BLaER1 treated with 17β-estradiol and CSF1 and Interleukin-3, amounts not matched to agents 10 nM and 100 nM (cell line): ENCODE measurements around the gene EMB.
"Not testable (repeated sequence)": the region's sequence is repeated elsewhere in the genome, so short reads cannot be mapped to it uniquely, and the experiment has no call there.

ENCODE experiments used
- H3K27ac ChIP-seq, 11 experiments: shearing (Covaris generic); formaldehyde crosslinking; 2 replicates each; pipeline ENCODE4 v1.8.1; 2022
- H3K27me3 ChIP-seq, 11 experiments: shearing (Covaris generic); formaldehyde crosslinking; 2 replicates each; pipeline ENCODE4 v1.8.1; 2022
- H3K36me3 ChIP-seq, 11 experiments: shearing (Covaris generic); formaldehyde crosslinking; 2 replicates each; pipeline ENCODE4 v1.8.1; 2022
- H3K4me1 ChIP-seq, 10 experiments: shearing (Covaris generic); formaldehyde crosslinking; 2 replicates each; pipeline ENCODE4 v1.8.1; 2022
- H3K4me2 ChIP-seq, 11 experiments: shearing (Covaris generic); formaldehyde crosslinking; 2 replicates each; pipeline ENCODE4 v1.8.1; 2022
- H3K4me3 ChIP-seq, 10 experiments: shearing (Covaris generic); formaldehyde crosslinking; 2 replicates each; pipeline ENCODE4 v1.8.1; 2022
- H3K9ac ChIP-seq, 11 experiments: shearing (Covaris generic); formaldehyde crosslinking; 2 replicates each; pipeline ENCODE4 v1.8.1; 2022
- H3K9me3 ChIP-seq, 11 experiments: shearing (Covaris generic); formaldehyde crosslinking; replicated peaks in 1 of 11; 2 replicates each; pipeline ENCODE4 v1.8.1; 2022
- H4K20me1 ChIP-seq, 11 experiments: shearing (Covaris generic); formaldehyde crosslinking; 2 replicates each; pipeline ENCODE4 v1.8.1; 2022
- Cebpa-rat ChIP-seq, 11 experiments: shearing (Covaris generic); IDR thresholded peaks; 2 replicates each; pipeline ENCODE4 v1.8.1; 2022

Gene EMB

DNA sequence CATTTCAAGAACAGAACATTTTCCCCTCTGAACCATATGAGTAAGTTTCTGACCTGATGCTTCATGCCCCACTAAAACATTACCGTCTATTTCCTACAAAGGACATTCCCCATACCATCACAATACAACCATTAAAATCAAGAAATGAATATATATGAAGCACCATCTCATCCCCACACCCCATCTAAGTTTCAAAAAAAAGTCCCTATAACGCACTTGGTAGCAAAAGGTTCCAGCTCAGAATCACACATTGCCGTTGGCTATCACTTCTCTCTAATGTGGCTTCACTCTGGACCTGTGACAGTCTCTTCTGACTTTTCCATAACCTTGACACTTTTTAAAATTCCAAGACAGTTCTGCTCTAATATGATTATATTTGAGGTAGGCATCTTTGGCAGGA is 5.9 kb downstream of the EMB start:
- TF ChIP-seq Cebpa-rat (IDR thresholded peaks at IDR 0.05) = no peak
- Histone ChIP-seq H3K4me1 (peaks cover 36 to 88% (median 70%) of the 10 kb centered on the region in 10 experiments), H3K9ac (no peak overlapping the region), H3K4me2 (peak overlapping the region in 8 of 11 experiments; percentile 5 to 88 (median 35); a peak in 12 of 22 replicates), H3K27me3 (no peaks in the 10 kb centered on the region), H3K27ac (peak overlapping the region in 3 of 11 experiments; percentile 7 to 29 (median 25); a peak in 1 of 22 replicates), H3K4me3 (no peak overlapping the region), H3K9me3 (peaks cover 0 to 6% (median 0%) of the 10 kb centered on the region in 11 experiments; a peak in 1 of 22 replicates), H3K36me3 (peaks cover 0 to 26% (median 10%) of the 10 kb centered on the region in 11 experiments; a peak in 15 of 22 replicates), H4K20me1 (peaks cover 0 to 49% (median 0%) of the 10 kb centered on the region in 11 experiments; a peak in 6 of 22 replicates)

DNA sequence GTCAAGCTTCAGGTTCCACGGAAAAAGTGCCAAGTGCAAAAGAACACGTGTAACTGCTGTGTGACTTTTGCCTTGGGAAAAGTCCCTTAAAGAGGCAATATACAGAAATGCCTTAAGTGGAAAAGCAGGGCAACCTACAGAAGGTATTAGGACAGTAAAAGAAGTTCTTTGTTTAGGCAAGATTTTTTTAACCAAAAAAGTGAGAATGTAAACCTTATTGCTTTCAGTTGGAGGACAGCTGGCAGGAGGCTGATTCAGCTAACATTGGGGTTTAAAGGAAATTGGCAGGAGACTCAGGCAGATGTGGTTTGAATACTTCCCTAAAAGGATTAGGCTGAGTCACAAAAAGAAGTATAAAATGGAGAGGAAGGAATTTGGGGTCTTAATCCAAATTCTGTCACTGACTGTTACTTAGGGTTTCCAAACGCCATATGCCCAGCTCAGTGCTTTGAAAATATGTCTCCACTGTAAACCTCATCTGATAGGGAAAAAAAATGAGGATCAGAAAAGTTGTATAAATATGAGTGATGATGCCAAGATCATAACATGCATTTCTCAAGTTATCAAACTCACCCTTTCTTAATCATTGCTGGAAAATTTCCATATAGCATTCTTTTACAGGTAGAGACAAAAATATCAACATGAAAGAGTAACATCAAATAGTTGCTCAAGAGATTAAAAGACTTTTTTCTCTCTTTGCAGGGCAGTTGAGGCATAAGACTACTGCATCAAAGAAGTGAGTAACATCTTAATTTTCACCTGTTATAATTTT is 9.8 kb downstream of the EMB start:
- not testable (repeated sequence) for H3K27me3 ChIP-seq, H3K9me3 ChIP-seq
- Histone ChIP-seq H3K4me2 (peak overlapping the region; percentile 70 to 91 (median 87)), H3K4me1 (peaks cover 43 to 77% (median 63%) of the 10 kb centered on the region in 10 experiments), H3K9ac (peak overlapping the region in 10 of 11 experiments; percentile 37 to 71 (median 59); a peak in 18 of 22 replicates), H3K36me3 (peaks cover 0 to 43% (median 23%) of the 10 kb centered on the region in 11 experiments; a peak in 21 of 22 replicates), H3K4me3 (peak overlapping the region in 6 of 10 experiments; percentile 23 to 54 (median 43); a peak in 12 of 20 replicates), H4K20me1 (peaks cover 0 to 32% (median 0%) of the 10 kb centered on the region in 11 experiments; a peak in 6 of 22 replicates), H3K27ac (peak overlapping the region in 10 of 11 experiments; percentile 54 to 85 (median 76); a peak in 20 of 22 replicates)

DNA sequence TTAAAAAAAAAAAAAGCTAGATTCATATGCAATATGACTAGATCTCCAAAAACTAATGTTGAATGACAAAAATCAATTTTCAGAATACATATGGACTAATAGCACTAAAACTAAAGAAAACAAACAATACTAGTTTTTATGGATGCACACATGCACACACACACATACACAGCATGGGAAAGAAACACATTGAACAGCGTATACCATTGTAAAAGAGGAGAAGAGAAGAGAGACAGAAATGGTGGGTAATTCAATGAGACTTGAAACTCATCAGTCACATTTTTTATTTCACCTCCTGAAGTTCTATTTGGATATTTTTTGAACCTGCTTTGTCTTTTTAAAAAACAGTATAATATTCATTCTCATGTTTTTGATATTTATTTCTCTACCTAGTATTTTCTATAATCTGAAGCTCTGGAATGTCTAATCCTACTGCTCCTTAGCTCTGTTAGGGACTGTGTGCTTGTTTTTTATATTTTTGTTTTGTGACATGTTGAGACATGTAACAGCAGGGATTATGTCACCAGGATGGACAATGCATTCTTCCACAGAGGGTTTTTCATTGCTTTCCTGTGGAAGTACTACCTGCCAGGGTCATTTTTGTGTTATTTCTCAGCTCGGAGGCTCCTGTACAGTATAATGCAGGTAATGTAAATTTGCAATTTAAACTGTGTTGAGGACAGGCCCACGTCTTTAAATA is 17.8 kb downstream of the EMB start:
- Histone ChIP-seq H3K36me3 (peaks cover 0 to 94% (median 71%) of the 10 kb centered on the region in 11 experiments; a peak in 21 of 22 replicates), H3K9me3 (peaks cover 5 to 39% (median 20%) of the 10 kb centered on the region in 11 experiments; a peak in 17 of 22 replicates), H4K20me1 (peaks cover 0 to 29% (median 0%) of the 10 kb centered on the region in 11 experiments; a peak in 6 of 22 replicates), H3K4me1 (peaks cover 0 to 14% (median under 1%) of the 10 kb centered on the region in 10 experiments; a peak in 6 of 20 replicates)
- H3K27ac ChIP-seq, H3K4me3 ChIP-seq, H3K27me3 ChIP-seq, H3K4me2 ChIP-seq, H3K9ac ChIP-seq: not testable (repeated sequence)

DNA sequence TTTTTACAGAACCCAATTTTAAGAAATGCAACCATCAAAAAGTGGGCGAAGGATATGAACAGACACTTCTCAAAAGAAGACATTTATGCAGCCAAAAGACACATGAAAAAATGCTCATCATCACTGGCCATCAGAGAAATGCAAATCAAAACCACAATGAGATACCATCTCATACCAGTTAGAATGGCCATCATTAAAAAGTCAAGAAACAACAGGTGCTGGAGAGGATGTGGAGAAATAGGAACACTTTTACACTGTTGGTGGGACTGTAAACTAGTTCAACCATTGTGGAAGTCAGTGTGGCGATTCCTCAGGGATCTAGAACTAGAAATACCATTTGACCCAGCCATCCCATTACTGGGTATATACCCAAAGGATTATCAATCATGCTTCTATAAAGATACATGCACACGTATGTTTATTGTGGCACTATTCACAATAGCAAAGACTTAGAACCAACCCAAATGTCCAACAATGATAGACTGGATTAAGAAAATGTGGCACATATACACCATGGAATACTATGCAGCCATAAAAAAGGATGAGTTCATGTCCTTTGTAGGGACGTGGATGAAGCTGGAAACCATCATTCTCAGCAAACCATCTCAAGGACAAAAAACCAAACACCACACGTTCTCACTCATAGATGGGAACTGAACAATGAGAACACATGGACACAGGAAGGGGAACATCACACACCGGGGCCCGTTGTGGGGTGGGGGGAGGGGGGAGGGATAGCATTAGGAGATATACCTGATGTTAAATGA is 19.7 kb downstream of the EMB start:
- Histone ChIP-seq H4K20me1 (peaks cover 0 to 39% (median 6%) of the 10 kb centered on the region in 11 experiments; a peak in 9 of 22 replicates), H3K9me3 (peaks cover 5 to 31% (median 20%) of the 10 kb centered on the region in 11 experiments; a peak in 15 of 22 replicates), H3K4me1 (peaks cover 6 to 17% (median 7%) of the 10 kb centered on the region in 10 experiments; a peak in 16 of 20 replicates), H3K36me3 (peaks cover 0 to 79% (median 60%) of the 10 kb centered on the region in 11 experiments; a peak in 19 of 22 replicates)
- not testable (repeated sequence) for H3K9ac ChIP-seq, H3K4me2 ChIP-seq, H3K27ac ChIP-seq, H3K4me3 ChIP-seq, H3K27me3 ChIP-seq

DNA sequence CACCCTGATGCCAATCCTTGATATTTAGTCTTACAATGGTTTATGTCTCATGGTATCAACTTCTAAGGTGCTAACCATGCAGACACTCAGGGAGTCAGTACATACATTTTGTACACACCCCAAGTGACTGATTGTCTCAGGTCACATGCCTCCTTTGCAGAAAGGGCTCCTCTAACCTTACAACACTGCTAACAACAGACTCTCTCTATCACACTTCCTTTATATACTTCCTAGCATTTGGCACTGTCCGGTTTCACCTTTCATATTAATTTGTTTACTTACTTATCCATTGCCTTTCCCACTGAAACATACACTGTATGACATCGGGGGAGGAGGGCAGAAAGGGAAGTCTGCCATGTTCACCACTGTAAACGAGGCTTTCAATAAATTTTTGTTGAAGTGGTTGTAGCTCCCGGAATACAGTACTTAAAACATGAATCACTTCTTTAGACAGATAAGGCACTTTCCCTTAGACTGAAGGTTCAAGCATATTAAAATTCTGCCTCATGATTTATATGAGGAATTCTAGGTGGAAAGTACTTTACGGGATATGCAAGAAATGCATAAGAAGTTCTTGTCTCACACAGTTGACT is 20.6 kb downstream of the EMB start:
- Histone ChIP-seq H3K4me3 (no peak overlapping the region), H3K27ac (no peak overlapping the region), H3K9ac (no peak overlapping the region), H3K36me3 (peaks cover 0 to 76% (median 51%) of the 10 kb centered on the region in 11 experiments; a peak in 19 of 22 replicates), H3K4me2 (no peak overlapping the region), H3K9me3 (peaks cover 5 to 31% (median 20%) of the 10 kb centered on the region in 11 experiments; a peak in 15 of 22 replicates), H3K27me3 (no peaks in the 10 kb centered on the region), H3K4me1 (peaks cover 11 to 27% (median 17%) of the 10 kb centered on the region in 10 experiments; a peak in 18 of 20 replicates), H4K20me1 (peaks cover 0 to 49% (median 15%) of the 10 kb centered on the region in 11 experiments; a peak in 9 of 22 replicates)
- no peak for TF ChIP-seq Cebpa-rat (IDR thresholded peaks at IDR 0.05)

DNA sequence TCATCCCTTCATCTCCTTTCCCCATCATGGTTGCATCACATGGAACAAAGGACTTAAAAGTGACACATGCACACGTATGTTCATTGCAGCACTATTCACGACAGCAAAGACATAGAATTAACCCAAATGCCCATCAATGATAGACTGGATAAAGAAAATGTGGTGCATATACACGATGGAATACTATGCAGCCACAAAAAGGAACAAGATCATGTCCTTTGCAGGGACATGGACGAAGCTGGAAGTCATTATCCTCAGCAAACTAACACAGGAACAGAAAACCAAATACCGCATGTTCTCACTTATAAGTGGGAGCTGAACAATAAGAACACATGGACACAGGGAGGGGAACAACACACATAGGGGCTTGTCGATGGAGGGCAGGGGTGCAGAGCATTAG is 21.4 kb downstream of the EMB start:
- Histone ChIP-seq H3K4me1 (peaks cover 11 to 27% (median 18%) of the 10 kb centered on the region in 10 experiments; a peak in 18 of 20 replicates), H4K20me1 (peaks cover 0 to 56% (median 23%) of the 10 kb centered on the region in 11 experiments; a peak in 9 of 22 replicates), H3K9me3 (peaks cover 5 to 31% (median 20%) of the 10 kb centered on the region in 11 experiments; a peak in 15 of 22 replicates), H3K36me3 (peaks cover 0 to 76% (median 50%) of the 10 kb centered on the region in 11 experiments; a peak in 19 of 22 replicates)
- H3K27ac ChIP-seq, H3K4me2 ChIP-seq, H3K9ac ChIP-seq, H3K27me3 ChIP-seq, H3K4me3 ChIP-seq: not testable (repeated sequence)

DNA sequence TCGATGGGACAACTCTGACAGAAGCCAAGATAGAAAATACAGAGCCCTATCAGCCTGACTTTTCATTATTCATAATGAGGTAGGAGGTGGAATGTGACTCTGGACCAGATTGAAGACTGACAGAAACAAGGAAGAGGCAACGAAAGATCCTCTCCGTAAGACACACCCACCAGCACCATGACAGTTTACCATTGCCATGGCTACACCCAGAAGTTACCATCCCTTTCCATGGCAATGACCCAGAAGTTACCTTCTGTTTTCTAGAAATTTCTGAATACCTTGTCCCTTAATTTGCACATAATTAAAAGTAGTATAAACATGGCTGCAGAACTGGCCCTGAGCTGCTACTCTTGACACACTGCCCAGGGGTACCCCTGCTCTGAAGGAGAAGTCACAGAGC is 24.5 kb downstream of the EMB start:
- H3K4me1 ChIP-seq = peaks cover 11 to 27% (median 15%) of the 10 kb centered on the region in 10 experiments; a peak in 18 of 20 replicates
- H3K36me3 ChIP-seq = peaks cover 0 to 75% (median 55%) of the 10 kb centered on the region in 11 experiments; a peak in 18 of 22 replicates
- H4K20me1 ChIP-seq = peaks cover 0 to 64% (median 23%) of the 10 kb centered on the region in 11 experiments; a peak in 9 of 22 replicates
- H3K9ac ChIP-seq, H3K27ac ChIP-seq, H3K4me3 ChIP-seq, H3K27me3 ChIP-seq: not testable (repeated sequence)
- peak overlapping the region in 8 of 11 experiments; percentile 5 to 73 (median 43); a peak in 14 of 22 replicates for H3K4me2 ChIP-seq
- peaks cover 5 to 21% (median 17%) of the 10 kb centered on the region in 11 experiments; a peak in 14 of 22 replicates for H3K9me3 ChIP-seq
